ENCODE results near the gene PPP3CA. TPM values are rescaled to one million over a fixed set of nuclear protein-coding genes. Genes with fewer than 3 reads are reported as not detected.

PPP3CA gene
- total and polyA plus RNA-seq, 2 donors (not counting 1 experiment from before 2014, with no cell fraction given): 66.4 to 79.3 TPM

DNA sequence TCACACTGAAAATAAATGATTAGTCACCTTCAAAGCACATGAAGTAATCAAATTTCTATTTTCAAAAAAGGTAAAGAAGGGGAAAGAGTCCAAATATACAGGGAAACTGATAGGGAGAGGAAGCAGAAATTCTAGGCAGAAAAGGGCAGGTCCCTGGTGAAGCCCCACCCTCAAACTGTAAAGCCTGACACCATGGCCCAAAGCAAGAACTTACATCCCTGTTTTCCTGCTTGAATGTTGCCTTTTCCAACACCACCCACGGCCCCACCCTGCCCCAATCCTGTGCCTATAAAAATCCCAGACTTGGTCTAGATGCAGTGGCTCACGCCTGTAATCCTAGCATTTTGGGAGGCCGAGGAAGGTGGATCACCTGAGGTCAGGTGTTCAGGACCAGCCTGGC is 361.8 kb downstream of the PPP3CA start:
- H3K4me2 ChIP-seq (ENCODE audit: extremely low read depth, insufficient read depth, low read length): no peak overlapping the region
- H3K9me3 ChIP-seq (ENCODE audit: control insufficient read depth, insufficient read depth, low read depth, low read length): no peaks in the 10 kb centered on the region
- H3K4me3 ChIP-seq (replicated peaks in 1 of 4; ENCODE audit: control extremely low read depth in 1 of 4, insufficient read depth in 1 of 4, low read depth in 3 of 4, low read length in 4 of 4): no peak overlapping the region
- no peaks in the 10 kb centered on the region for H3K4me1 ChIP-seq (ENCODE audit: control insufficient read depth, extremely low read depth, insufficient read depth, low read length)
- no peak overlapping the region for H3K27ac ChIP-seq (ENCODE audit: insufficient read depth, low read length)
- H3K27me3 ChIP-seq (ENCODE audit: control insufficient read depth, insufficient read depth, low read length): no peaks in the 10 kb centered on the region
- H3K9ac ChIP-seq (ENCODE audit: insufficient read depth, low read length): no peak overlapping the region
- no peaks in the 10 kb centered on the region for H3K36me3 ChIP-seq (ENCODE audit: control insufficient read depth, insufficient read depth, low read length)
- TF ChIP-seq EZH2 (IDR thresholded peaks at IDR 0.05; ENCODE audit: low read length, missing control alignments): no peak
- TF ChIP-seq, protein P1, sequence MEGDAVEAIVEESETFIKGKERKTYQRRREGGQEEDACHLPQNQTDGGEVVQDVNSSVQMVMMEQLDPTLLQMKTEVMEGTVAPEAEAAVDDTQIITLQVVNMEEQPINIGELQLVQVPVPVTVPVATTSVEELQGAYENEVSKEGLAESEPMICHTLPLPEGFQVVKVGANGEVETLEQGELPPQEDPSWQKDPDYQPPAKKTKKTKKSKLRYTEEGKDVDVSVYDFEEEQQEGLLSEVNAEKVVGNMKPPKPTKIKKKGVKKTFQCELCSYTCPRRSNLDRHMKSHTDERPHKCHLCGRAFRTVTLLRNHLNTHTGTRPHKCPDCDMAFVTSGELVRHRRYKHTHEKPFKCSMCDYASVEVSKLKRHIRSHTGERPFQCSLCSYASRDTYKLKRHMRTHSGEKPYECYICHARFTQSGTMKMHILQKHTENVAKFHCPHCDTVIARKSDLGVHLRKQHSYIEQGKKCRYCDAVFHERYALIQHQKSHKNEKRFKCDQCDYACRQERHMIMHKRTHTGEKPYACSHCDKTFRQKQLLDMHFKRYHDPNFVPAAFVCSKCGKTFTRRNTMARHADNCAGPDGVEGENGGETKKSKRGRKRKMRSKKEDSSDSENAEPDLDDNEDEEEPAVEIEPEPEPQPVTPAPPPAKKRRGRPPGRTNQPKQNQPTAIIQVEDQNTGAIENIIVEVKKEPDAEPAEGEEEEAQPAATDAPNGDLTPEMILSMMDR (conservative IDR thresholded peaks at IDR 0.05 in 1 of 2, IDR thresholded peaks at IDR 0.05 in 1 of 2; ENCODE audit: low read depth in 1 of 2, low read length in 2 of 2): no peak
- H2AFZ ChIP-seq (ENCODE audit: low read length): no peak overlapping the region
- H3K79me2 ChIP-seq (ENCODE audit: control insufficient read depth, insufficient read depth, low read length): no peaks in the 10 kb centered on the region
- H4K20me1 ChIP-seq (ENCODE audit: control insufficient read depth, extremely low read depth, insufficient read depth, low read length): no peaks in the 10 kb centered on the region
- no peak for DNase-seq (ENCODE audit: low read depth in 2 of 2)

DNA sequence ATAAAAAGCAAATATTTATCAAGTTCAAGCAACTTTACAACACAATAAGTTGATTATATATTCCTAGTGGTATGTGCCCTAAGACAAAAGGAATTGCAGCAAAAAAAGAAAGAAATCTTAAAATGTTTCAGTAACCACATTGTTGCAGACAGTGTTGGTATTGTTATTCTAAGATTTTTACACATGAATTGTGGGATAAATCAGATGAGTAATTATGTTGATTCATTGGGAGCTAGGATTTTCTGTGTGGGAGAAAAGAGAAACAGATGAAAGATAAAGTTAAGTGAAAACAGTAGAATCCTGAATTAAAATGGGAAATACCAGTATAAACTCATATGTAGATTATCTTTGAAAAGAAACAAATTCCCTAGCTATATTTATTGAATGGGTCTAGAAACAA is 362.4 kb downstream of the PPP3CA start:
- TF ChIP-seq, protein P1 (conservative IDR thresholded peaks at IDR 0.05 in 1 of 2, IDR thresholded peaks at IDR 0.05 in 1 of 2; ENCODE audit: low read depth in 1 of 2, low read length in 2 of 2): no peak
- TF ChIP-seq EZH2 (IDR thresholded peaks at IDR 0.05; ENCODE audit: low read length, missing control alignments): no peak
- Histone ChIP-seq H3K79me2 (ENCODE audit: control insufficient read depth, insufficient read depth, low read length) (no peaks in the 10 kb centered on the region), H3K9me3 (ENCODE audit: control insufficient read depth, insufficient read depth, low read depth, low read length) (no peaks in the 10 kb centered on the region), H3K4me2 (ENCODE audit: extremely low read depth, insufficient read depth, low read length) (no peak overlapping the region), H4K20me1 (ENCODE audit: control insufficient read depth, extremely low read depth, insufficient read depth, low read length) (no peaks in the 10 kb centered on the region), H3K27me3 (ENCODE audit: control insufficient read depth, insufficient read depth, low read length) (no peaks in the 10 kb centered on the region), H3K27ac (ENCODE audit: insufficient read depth, low read length) (no peak overlapping the region), H3K4me1 (ENCODE audit: control insufficient read depth, extremely low read depth, insufficient read depth, low read length) (no peaks in the 10 kb centered on the region), H3K4me3 (replicated peaks in 1 of 4; ENCODE audit: control extremely low read depth in 1 of 4, insufficient read depth in 1 of 4, low read depth in 3 of 4, low read length in 4 of 4) (no peak overlapping the region), H3K36me3 (ENCODE audit: control insufficient read depth, insufficient read depth, low read length) (no peaks in the 10 kb centered on the region), H3K9ac (ENCODE audit: insufficient read depth, low read length) (no peak overlapping the region), H2AFZ (ENCODE audit: low read length) (no peak overlapping the region)
- peak; percentile 12 to 93 for DNase-seq (ENCODE audit: low read depth in 2 of 2)

DNA sequence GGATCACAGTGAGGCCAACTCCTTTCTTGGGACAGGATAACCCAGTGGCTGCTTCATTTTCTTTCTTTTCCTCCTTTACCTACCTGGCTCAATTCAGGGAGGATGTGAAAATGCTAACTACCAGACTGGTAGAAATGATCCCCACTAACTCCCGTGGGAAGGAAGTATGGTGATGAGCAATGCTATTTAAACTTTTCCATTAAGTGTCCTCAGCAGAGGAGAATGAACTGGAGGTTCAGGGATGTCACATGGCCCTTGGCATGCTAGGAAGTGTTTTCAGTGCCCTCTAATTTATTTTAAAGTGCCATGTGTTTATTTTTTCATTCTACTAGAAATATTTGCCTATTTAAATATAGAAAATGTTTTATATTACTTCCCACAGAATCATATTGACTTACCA is 363.9 kb downstream of the PPP3CA start:
- no peaks in the 10 kb centered on the region for H3K36me3 ChIP-seq (ENCODE audit: control insufficient read depth, insufficient read depth, low read length)
- no peaks in the 10 kb centered on the region for H3K9me3 ChIP-seq (ENCODE audit: control insufficient read depth, insufficient read depth, low read depth, low read length)
- no peaks in the 10 kb centered on the region for H3K79me2 ChIP-seq (ENCODE audit: control insufficient read depth, insufficient read depth, low read length)
- no peaks in the 10 kb centered on the region for H3K4me1 ChIP-seq (ENCODE audit: control insufficient read depth, extremely low read depth, insufficient read depth, low read length)
- no peaks in the 10 kb centered on the region for H3K27me3 ChIP-seq (ENCODE audit: control insufficient read depth, insufficient read depth, low read length)
- no peak overlapping the region for H3K4me3 ChIP-seq (replicated peaks in 1 of 4; ENCODE audit: control extremely low read depth in 1 of 4, insufficient read depth in 1 of 4, low read depth in 3 of 4, low read length in 4 of 4)
- no peak overlapping the region for H3K9ac ChIP-seq (ENCODE audit: insufficient read depth, low read length)
- H2AFZ ChIP-seq (ENCODE audit: low read length): no peak overlapping the region
- TF ChIP-seq EZH2 (IDR thresholded peaks at IDR 0.05; ENCODE audit: low read length, missing control alignments): no peak
- TF ChIP-seq, protein P1 (conservative IDR thresholded peaks at IDR 0.05 in 1 of 2, IDR thresholded peaks at IDR 0.05 in 1 of 2; ENCODE audit: low read depth in 1 of 2, low read length in 2 of 2): no peak
- H4K20me1 ChIP-seq (ENCODE audit: control insufficient read depth, extremely low read depth, insufficient read depth, low read length): no peaks in the 10 kb centered on the region
- H3K4me2 ChIP-seq (ENCODE audit: extremely low read depth, insufficient read depth, low read length): no peak overlapping the region
- H3K27ac ChIP-seq (ENCODE audit: insufficient read depth, low read length): no peak overlapping the region
- peak in 1 of 2 donors; percentile 40 for DNase-seq (ENCODE audit: low read depth in 2 of 2)
